ENCODE results near the gene NME7.

Gene NME7

GRCh38 chr1:169271098-169271497 is 96.5 kb downstream of the NME7 start:
- Histone ChIP-seq H3K9ac (ENCODE audit: low read length) (no peak overlapping the region), H4K20me1 (ENCODE audit: insufficient read depth, low read length) (no peaks in the 10 kb centered on the region), H3K4me1 (ENCODE audit: low read length) (peaks cover 5% of the 10 kb centered on the region), H3K79me2 (ENCODE audit: low read length) (no peaks in the 10 kb centered on the region), H3K4me3 (ENCODE audit: low read length) (no peak overlapping the region), H2AFZ (ENCODE audit: low read depth, low read length) (no peak overlapping the region), H3K27me3 (ENCODE audit: low read depth, low read length) (no peaks in the 10 kb centered on the region), H3K27ac (ENCODE audit: low read length) (no peak overlapping the region), H3K36me3 (replicated peaks; ENCODE audit: low read depth, low read length) (no peaks in the 10 kb centered on the region), H3K4me2 (ENCODE audit: low read length) (no peak overlapping the region), H3K9me3 (ENCODE audit: insufficient read depth, low read length) (no peaks in the 10 kb centered on the region)
- TF ChIP-seq EZH2phosphoT487 (IDR thresholded peaks at IDR 0.05; ENCODE audit: low read depth): no peak
- no peak for TF ChIP-seq CTCF (IDR thresholded peaks at IDR 0.05; ENCODE audit: low read depth, low read length)

GRCh38 chr1:169266133-169266532 is 101.5 kb downstream of the NME7 start:
- TF ChIP-seq EZH2phosphoT487 (IDR thresholded peaks at IDR 0.05; ENCODE audit: low read depth) (no peak), CTCF (IDR thresholded peaks at IDR 0.05; ENCODE audit: low read depth, low read length) (no peak)
- H4K20me1 ChIP-seq (ENCODE audit: insufficient read depth, low read length): no peaks in the 10 kb centered on the region
- H3K27me3 ChIP-seq (ENCODE audit: low read depth, low read length): no peaks in the 10 kb centered on the region
- H3K9ac ChIP-seq (ENCODE audit: low read length): no peak overlapping the region
- H3K4me2 ChIP-seq (ENCODE audit: low read length): no peak overlapping the region
- no peak overlapping the region for H3K27ac ChIP-seq (ENCODE audit: low read length)
- H3K4me3 ChIP-seq (ENCODE audit: low read length): no peak overlapping the region
- H3K79me2 ChIP-seq (ENCODE audit: low read length): no peaks in the 10 kb centered on the region
- no peak overlapping the region for H2AFZ ChIP-seq (ENCODE audit: low read depth, low read length)
- no peaks in the 10 kb centered on the region for H3K9me3 ChIP-seq (ENCODE audit: insufficient read depth, low read length)
- H3K36me3 ChIP-seq (replicated peaks; ENCODE audit: low read depth, low read length): no peaks in the 10 kb centered on the region
- peaks cover 1% of the 10 kb centered on the region for H3K4me1 ChIP-seq (ENCODE audit: low read length)

GRCh38 chr1:169263059-169263458 is 104.5 kb downstream of the NME7 start:
- no peaks in the 10 kb centered on the region for H3K4me1 ChIP-seq (ENCODE audit: low read length)
- no peak overlapping the region for H3K4me3 ChIP-seq (ENCODE audit: low read length)
- no peaks in the 10 kb centered on the region for H3K36me3 ChIP-seq (replicated peaks; ENCODE audit: low read depth, low read length)
- H2AFZ ChIP-seq (ENCODE audit: low read depth, low read length): no peak overlapping the region
- H4K20me1 ChIP-seq (ENCODE audit: insufficient read depth, low read length): no peaks in the 10 kb centered on the region
- H3K27ac ChIP-seq (ENCODE audit: low read length): no peak overlapping the region
- H3K9ac ChIP-seq (ENCODE audit: low read length): no peak overlapping the region
- H3K9me3 ChIP-seq (ENCODE audit: insufficient read depth, low read length): no peaks in the 10 kb centered on the region
- H3K27me3 ChIP-seq (ENCODE audit: low read depth, low read length): no peaks in the 10 kb centered on the region
- no peak for TF ChIP-seq CTCF (IDR thresholded peaks at IDR 0.05; ENCODE audit: low read depth, low read length)
- no peak for TF ChIP-seq EZH2phosphoT487 (IDR thresholded peaks at IDR 0.05; ENCODE audit: low read depth)
- no peak overlapping the region for H3K4me2 ChIP-seq (ENCODE audit: low read length)
- H3K79me2 ChIP-seq (ENCODE audit: low read length): no peaks in the 10 kb centered on the region

GRCh38 chr1:169261884-169262283 is 105.7 kb downstream of the NME7 start:
- H3K4me2 ChIP-seq (ENCODE audit: low read length): no peak overlapping the region
- no peaks in the 10 kb centered on the region for H3K9me3 ChIP-seq (ENCODE audit: insufficient read depth, low read length)

More at GRCh38 chr1:169261884-169262283, 105.7 kb downstream of the NME7 start:
- H3K4me1 ChIP-seq (ENCODE audit: low read length): no peaks in the 10 kb centered on the region
- H3K4me3 ChIP-seq (ENCODE audit: low read length): no peak overlapping the region
- H3K27me3 ChIP-seq (ENCODE audit: low read depth, low read length): no peaks in the 10 kb centered on the region
- H4K20me1 ChIP-seq (ENCODE audit: insufficient read depth, low read length): no peaks in the 10 kb centered on the region
- no peaks in the 10 kb centered on the region for H3K36me3 ChIP-seq (replicated peaks; ENCODE audit: low read depth, low read length)
- no peaks in the 10 kb centered on the region for H3K79me2 ChIP-seq (ENCODE audit: low read length)
- no peak overlapping the region for H3K9ac ChIP-seq (ENCODE audit: low read length)
- no peak overlapping the region for H3K27ac ChIP-seq (ENCODE audit: low read length)
- TF ChIP-seq EZH2phosphoT487 (IDR thresholded peaks at IDR 0.05; ENCODE audit: low read depth): no peak
- no peak for TF ChIP-seq CTCF (IDR thresholded peaks at IDR 0.05; ENCODE audit: low read depth, low read length)
- H2AFZ ChIP-seq (ENCODE audit: low read depth, low read length): no peak overlapping the region

All from OCI-LY3 (cell line).